HepG2 (cell line): ENCODE results near the gene IKBKE. TPM values are rescaled to one million over a fixed set of nuclear protein-coding genes. Genes with fewer than 3 reads are reported as not detected.

Experiments
- ATAC-seq: fragments of 200-7000 bp; cut with Tn5 transposase; 3 replicates; pipeline ENCODE4 v1.9.1; 2020; ENCODE audit warnings: mild to moderate bottlenecking, moderate library complexity
- BruUV-seq: library from RNA; stranded (reverse); fragments of 400-500 nt; replicated peaks from 2 replicates; lab custom pipeline; 2021; lab: Mats Ljungman, UMichigan
- CTCF ChIA-PET: fragments of 300-600 bp; formaldehyde crosslinking; extraction: SDS; loops from one replicate; lab custom pipeline; 2021; ENCODE audit warnings: low total read pairs, inconsistent platforms, low intra/inter-chr PET ratio; lab: Yijun Ruan, JAX
- POLR2A ChIA-PET: fragments of 350-600 bp; sonication (Branson Sonifier 250); formaldehyde crosslinking; loops from one replicate; lab custom pipeline; 2020; ENCODE audit warnings: antibody characterized with exemption, inconsistent platforms; lab: Yijun Ruan, JAX
- DNase-seq: peaks from one replicate; pipeline ENCODE4 v3.0.0-alpha.2; 2015; ENCODE audit warnings: low spot score
- FAIRE-seq: peaks from 3 replicates; lab custom pipeline; 2011; peaks lifted over from hg19 to GRCh38; lab: Jason Lieb, UNC
- H2AFZ ChIP-seq: one replicate; pipeline ENCODE4 v1.6.1; 2011; ENCODE audit warnings: low read length, inconsistent platforms
- H3K27ac ChIP-seq: fragments of 300-600 bp; 3 replicates; pipeline ENCODE4 v1.8.0; 2011; ENCODE audit warnings: mixed run types, mild to moderate bottlenecking, mixed read lengths, low read length, inconsistent platforms; ENCODE audit not compliant: insufficient read depth; ENCODE audit errors: extremely low read length
- H3K27me3 ChIP-seq, 2 experiments: fragments of 200-600 bp in 1 of 2; 2 replicates in 1 of 2; 3 replicates in 1 of 2; pipeline versions ENCODE4 v1.6.0 to v1.8.0; 2011; ENCODE audit warnings: low read length in 2 of 2, mild to moderate bottlenecking in 2 of 2, moderate library complexity in 2 of 2, inconsistent platforms in 1 of 2; ENCODE audit not compliant: insufficient read depth in 2 of 2, control insufficient read depth in 1 of 2
- H3K36me3 ChIP-seq, 2 experiments: fragments of 200-600 bp in 1 of 2; replicated peaks in 1 of 2; 2 replicates in 1 of 2; 3 replicates in 1 of 2; pipeline versions ENCODE4 v1.5.1 to v1.8.0; 2011; ENCODE audit warnings: low read length in 2 of 2, inconsistent platforms in 1 of 2; ENCODE audit not compliant: insufficient read depth in 2 of 2, control insufficient read depth in 1 of 2
- H3K4me1 ChIP-seq: 2 replicates; pipeline ENCODE4 v1.5.1; 2012; ENCODE audit warnings: low read length, inconsistent platforms; ENCODE audit not compliant: insufficient read depth
- H3K4me2 ChIP-seq: 2 replicates; pipeline ENCODE4 v1.6.0; 2011; ENCODE audit warnings: low read depth, low read length, inconsistent platforms
- H3K4me3 ChIP-seq, 3 experiments: fragments of 200-600 bp in 1 of 3; sonication (generic), shearing (Covaris generic) in 1 of 3; replicated peaks in 1 of 3; 2 replicates each; pipeline ENCODE4 v1.5.1; 2011 to 2016; ENCODE audit warnings: low read length in 3 of 3, inconsistent platforms in 2 of 3, low read depth in 2 of 3, mild to moderate bottlenecking in 2 of 3, control low read depth in 1 of 3, mixed read lengths in 1 of 3; ENCODE audit not compliant: insufficient read depth in 1 of 3
- H3K79me2 ChIP-seq: one replicate; pipeline ENCODE4 v1.6.1; 2011; ENCODE audit warnings: low read length, inconsistent platforms; ENCODE audit not compliant: insufficient read depth
- H3K9ac ChIP-seq: 2 replicates; pipeline ENCODE4 v1.6.0; 2011; ENCODE audit warnings: mild to moderate bottlenecking, low read depth, low read length, inconsistent platforms; ENCODE audit not compliant: insufficient read depth
- H3K9me3 ChIP-seq: 2 replicates; pipeline ENCODE4 v1.5.1; 2012; ENCODE audit warnings: mild to moderate bottlenecking, low read length
- H4K20me1 ChIP-seq: 2 replicates; pipeline ENCODE4 v1.6.0; 2011; ENCODE audit warnings: inconsistent platforms, mild to moderate bottlenecking, low read length, moderate library complexity; ENCODE audit not compliant: insufficient read depth
- ADNP ChIP-seq: sonication (generic); formaldehyde crosslinking; IDR thresholded peaks from 2 replicates; pipeline ENCODE4 v1.4.0; 2020; ENCODE audit warnings: missing genetic modification reagents
- AGO2 ChIP-seq: fragments of 200-400 bp; formaldehyde crosslinking; optimal IDR thresholded peaks from 2 replicates; pipeline ENCODE3; 2017; ENCODE audit warnings: mild to moderate bottlenecking, low read depth, low read length, moderate library complexity
- ASH2L ChIP-seq: fragments of 300-600, 200-600 bp; sonication (generic); IDR thresholded peaks from 2 replicates; pipeline ENCODE4 v1.7.0; 2017; ENCODE audit warnings: low read depth, mild to moderate bottlenecking, moderate library complexity, mixed read lengths, low read length; ENCODE audit not compliant: insufficient read length
- FOXC1 ChIP-seq: sonication (generic); formaldehyde crosslinking; IDR thresholded peaks from 2 replicates; pipeline ENCODE4 v1.8.0; 2022; ENCODE audit warnings: mild to moderate bottlenecking, missing genetic modification reagents, borderline replicate concordance
- GPN1 ChIP-seq: sonication (generic); formaldehyde crosslinking; IDR thresholded peaks from 2 replicates; pipeline ENCODE4 v1.5.1; 2020; ENCODE audit warnings: missing genetic modification reagents, borderline replicate concordance
- KDM5A ChIP-seq: fragments of 200-600 bp; sonication (generic); IDR thresholded peaks from 2 replicates; pipeline ENCODE4 v1.7.0; 2018; ENCODE audit warnings: antibody characterized with exemption, mild to moderate bottlenecking, low read length, borderline replicate concordance
- MTF2 ChIP-seq: sonication (generic); formaldehyde crosslinking; IDR thresholded peaks from 2 replicates; pipeline ENCODE4 v1.5.0; 2020; ENCODE audit warnings: missing genetic modification reagents, borderline replicate concordance
- ZBTB3 ChIP-seq: sonication (generic); formaldehyde crosslinking; IDR thresholded peaks from 2 replicates; pipeline ENCODE4 v1.4.0; 2020; ENCODE audit warnings: low read depth, mild to moderate bottlenecking, moderate library complexity, missing genetic modification reagents, borderline replicate concordance
- WGBS: methylation state at CpG from one replicate; pipeline ENCODE4 v1.1.6; 2017; ENCODE audit warnings: low lambda C conversion rate; 5-methylcytosine and 5-hydroxymethylcytosine counted together
- in situ Hi-C: cut with HindIII; loops from 2 replicates; pipeline ENCODE4 v1.10.0; 2017; ENCODE audit warnings: low pct_unique_long_range_greater_than_20kb; ENCODE audit not compliant: extremely low pct_ligation_motif_present
- intact Hi-C: fragments of 100-400 bp; cut with micrococcal nuclease; formaldehyde crosslinking; loops from one replicate; pipeline ENCODE4 v1.10.0; 2022; ENCODE audit not compliant: unreplicated experiment
- polyA plus RNA-seq, 8 experiments: library from polyadenylated mRNA; depleted of rRNA in 3 of 8; stranded (reverse) in 7 of 8; unstranded in 1 of 8; fragments of >200 nt; fragmentation: Illumina TruSeq in 4 of 8; extraction: Trizol in 4 of 8; gene quantifications; 2 replicates each; pipeline versions ENCODE4 v1.2.1 to v1.2.3, GENCODE V29; 2011 to 2016; ENCODE audit warnings: low read depth in 4 of 8, missing spikeins in 1 of 8, mixed read lengths in 1 of 8; ENCODE audit not compliant: insufficient read depth in 1 of 8
- total RNA-seq, 5 experiments: library from RNA; depleted of rRNA; stranded (reverse); fragments of >200 nt; fragmentation: Illumina TruSeq; extraction: Trizol; gene quantifications; 2 replicates each; pipeline ENCODE4 v1.2.3, GENCODE V29; 2016; ENCODE audit warnings: low read depth in 1 of 5
- TF ChIP-seq, protein P1 (sequence below): sonication (generic); formaldehyde crosslinking; IDR thresholded peaks from 2 replicates; pipeline ENCODE4 v1.5.1; 2020; ENCODE audit warnings: missing genetic modification reagents, mild to moderate bottlenecking, borderline replicate concordance
- TF ChIP-seq, protein P2 (sequence below): sonication (generic); formaldehyde crosslinking; IDR thresholded peaks from 2 replicates; pipeline ENCODE4 v1.5.0; 2020; ENCODE audit warnings: missing genetic modification reagents
- TF ChIP-seq, protein P3 (sequence below): sonication (generic); formaldehyde crosslinking; IDR thresholded peaks from 2 replicates; pipeline ENCODE4 v1.8.1; 2023; ENCODE audit warnings: mild to moderate bottlenecking, missing genetic modification reagents, borderline replicate concordance
- TF ChIP-seq, protein P4 (sequence below): sonication (generic); formaldehyde crosslinking; IDR thresholded peaks from 2 replicates; pipeline ENCODE4 v1.4.0; 2020; ENCODE audit warnings: missing genetic modification reagents
- TF ChIP-seq, protein P5 (sequence below): sonication (generic); formaldehyde crosslinking; IDR thresholded peaks from 2 replicates; pipeline ENCODE4 v1.5.1; 2020; ENCODE audit warnings: mild to moderate bottlenecking, moderate library complexity, missing genetic modification reagents
- TF ChIP-seq, protein P6 (sequence below): sonication (generic); formaldehyde crosslinking; IDR thresholded peaks from 2 replicates; pipeline ENCODE4 v1.5.0; 2020; ENCODE audit warnings: missing genetic modification reagents, mild to moderate bottlenecking, borderline replicate concordance
- TF ChIP-seq, protein P7 (sequence below): sonication (generic); formaldehyde crosslinking; IDR thresholded peaks from 2 replicates; pipeline ENCODE4 v1.5.0; 2020; ENCODE audit warnings: missing genetic modification reagents

The IKBKE gene
- total and polyA plus RNA-seq, 2 of the 13 experiments (the other 11 are each of a cell fraction or from before 2014, with no cell fraction given), result 4.5 to 5.8 TPM

DNA sequence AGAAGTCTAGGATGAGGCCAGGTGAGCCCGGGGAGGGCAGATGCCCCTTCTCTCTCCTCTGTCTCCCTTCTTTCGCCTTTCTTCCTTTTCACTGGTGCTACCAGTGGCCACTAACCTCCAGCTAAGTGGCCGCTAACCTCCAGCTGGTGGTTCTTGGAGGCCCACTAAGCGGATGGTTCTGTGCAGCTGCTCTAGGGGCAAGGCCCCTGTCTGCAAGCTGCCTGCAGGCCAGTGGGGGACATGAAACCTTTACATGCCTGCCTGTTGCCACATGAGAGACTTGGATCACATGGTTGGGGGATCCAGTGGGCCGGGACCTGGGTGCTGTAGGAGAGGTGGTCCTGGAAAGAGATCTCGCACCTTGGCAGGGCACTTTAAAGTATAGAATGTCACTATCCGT is 17.7 kb downstream of the IKBKE start:
- BruUV-seq, result no TSS peak
- POLR2A ChIA-PET, result no interaction called here
- H3K27me3 ChIP-seq, result no peaks in the 10 kb centered on the region
- WGBS, result 91% methylated on average over 6 of the region's 7 CpGs
- H3K79me2 ChIP-seq, result no peaks in the 10 kb centered on the region
- no peak overlapping the region for H3K4me3 ChIP-seq
- FAIRE-seq, result no peak
- in situ Hi-C loops (loop anchor here (5.0 kb wide), 1 partner anchor 94 kb away; no protein-coding TSS in a partner anchor), intact Hi-C loops (no loop called here)
- H3K9ac ChIP-seq, result no peak overlapping the region
- ATAC-seq, result no peak
- no peaks in the 10 kb centered on the region for H3K9me3 ChIP-seq
- no peak for DNase-seq
- peaks cover 4 to 10% of the 10 kb centered on the region in 2 experiments; a peak in 4 of 5 replicates for H3K36me3 ChIP-seq
- no peak overlapping the region for H2AFZ ChIP-seq
- H3K4me2 ChIP-seq, result no peak overlapping the region
- CTCF ChIA-PET, result no interaction called here
- no peak overlapping the region for H3K27ac ChIP-seq
- no peaks in the 10 kb centered on the region for H3K4me1 ChIP-seq
- no peaks in the 10 kb centered on the region for H4K20me1 ChIP-seq
- TF ChIP-seq, protein P1, sequence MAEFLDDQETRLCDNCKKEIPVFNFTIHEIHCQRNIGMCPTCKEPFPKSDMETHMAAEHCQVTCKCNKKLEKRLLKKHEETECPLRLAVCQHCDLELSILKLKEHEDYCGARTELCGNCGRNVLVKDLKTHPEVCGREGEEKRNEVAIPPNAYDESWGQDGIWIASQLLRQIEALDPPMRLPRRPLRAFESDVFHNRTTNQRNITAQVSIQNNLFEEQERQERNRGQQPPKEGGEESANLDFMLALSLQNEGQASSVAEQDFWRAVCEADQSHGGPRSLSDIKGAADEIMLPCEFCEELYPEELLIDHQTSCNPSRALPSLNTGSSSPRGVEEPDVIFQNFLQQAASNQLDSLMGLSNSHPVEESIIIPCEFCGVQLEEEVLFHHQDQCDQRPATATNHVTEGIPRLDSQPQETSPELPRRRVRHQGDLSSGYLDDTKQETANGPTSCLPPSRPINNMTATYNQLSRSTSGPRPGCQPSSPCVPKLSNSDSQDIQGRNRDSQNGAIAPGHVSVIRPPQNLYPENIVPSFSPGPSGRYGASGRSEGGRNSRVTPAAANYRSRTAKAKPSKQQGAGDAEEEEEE (CRISPR knock-in tag), result no peak
- TF ChIP-seq AGO2, result no peak
- TF ChIP-seq KDM5A, result no peak
- TF ChIP-seq ADNP (CRISPR knock-in tag), result no peak
- TF ChIP-seq, protein P2, sequence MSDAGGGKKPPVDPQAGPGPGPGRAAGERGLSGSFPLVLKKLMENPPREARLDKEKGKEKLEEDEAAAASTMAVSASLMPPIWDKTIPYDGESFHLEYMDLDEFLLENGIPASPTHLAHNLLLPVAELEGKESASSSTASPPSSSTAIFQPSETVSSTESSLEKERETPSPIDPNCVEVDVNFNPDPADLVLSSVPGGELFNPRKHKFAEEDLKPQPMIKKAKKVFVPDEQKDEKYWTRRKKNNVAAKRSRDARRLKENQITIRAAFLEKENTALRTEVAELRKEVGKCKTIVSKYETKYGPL, result no peak
- no peak for TF ChIP-seq ASH2L
- TF ChIP-seq, protein P3, sequence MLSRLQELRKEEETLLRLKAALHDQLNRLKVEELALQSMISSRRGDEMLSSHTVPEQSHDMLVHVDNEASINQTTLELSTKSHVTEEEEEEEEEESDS (CRISPR knock-in tag), result no peak
- TF ChIP-seq, protein P4, sequence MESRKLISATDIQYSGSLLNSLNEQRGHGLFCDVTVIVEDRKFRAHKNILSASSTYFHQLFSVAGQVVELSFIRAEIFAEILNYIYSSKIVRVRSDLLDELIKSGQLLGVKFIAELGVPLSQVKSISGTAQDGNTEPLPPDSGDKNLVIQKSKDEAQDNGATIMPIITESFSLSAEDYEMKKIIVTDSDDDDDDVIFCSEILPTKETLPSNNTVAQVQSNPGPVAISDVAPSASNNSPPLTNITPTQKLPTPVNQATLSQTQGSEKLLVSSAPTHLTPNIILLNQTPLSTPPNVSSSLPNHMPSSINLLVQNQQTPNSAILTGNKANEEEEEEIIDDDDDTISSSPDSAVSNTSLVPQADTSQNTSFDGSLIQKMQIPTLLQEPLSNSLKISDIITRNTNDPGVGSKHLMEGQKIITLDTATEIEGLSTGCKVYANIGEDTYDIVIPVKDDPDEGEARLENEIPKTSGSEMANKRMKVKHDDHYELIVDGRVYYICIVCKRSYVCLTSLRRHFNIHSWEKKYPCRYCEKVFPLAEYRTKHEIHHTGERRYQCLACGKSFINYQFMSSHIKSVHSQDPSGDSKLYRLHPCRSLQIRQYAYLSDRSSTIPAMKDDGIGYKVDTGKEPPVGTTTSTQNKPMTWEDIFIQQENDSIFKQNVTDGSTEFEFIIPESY (CRISPR knock-in tag), result no peak
- no peak for TF ChIP-seq GPN1 (CRISPR knock-in tag)
- TF ChIP-seq FOXC1 (CRISPR knock-in tag), result no peak
- TF ChIP-seq, protein P5, sequence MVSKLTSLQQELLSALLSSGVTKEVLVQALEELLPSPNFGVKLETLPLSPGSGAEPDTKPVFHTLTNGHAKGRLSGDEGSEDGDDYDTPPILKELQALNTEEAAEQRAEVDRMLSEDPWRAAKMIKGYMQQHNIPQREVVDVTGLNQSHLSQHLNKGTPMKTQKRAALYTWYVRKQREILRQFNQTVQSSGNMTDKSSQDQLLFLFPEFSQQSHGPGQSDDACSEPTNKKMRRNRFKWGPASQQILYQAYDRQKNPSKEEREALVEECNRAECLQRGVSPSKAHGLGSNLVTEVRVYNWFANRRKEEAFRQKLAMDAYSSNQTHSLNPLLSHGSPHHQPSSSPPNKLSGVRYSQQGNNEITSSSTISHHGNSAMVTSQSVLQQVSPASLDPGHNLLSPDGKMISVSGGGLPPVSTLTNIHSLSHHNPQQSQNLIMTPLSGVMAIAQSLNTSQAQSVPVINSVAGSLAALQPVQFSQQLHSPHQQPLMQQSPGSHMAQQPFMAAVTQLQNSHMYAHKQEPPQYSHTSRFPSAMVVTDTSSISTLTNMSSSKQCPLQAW, result no peak
- no peak for TF ChIP-seq MTF2 (CRISPR knock-in tag)
- TF ChIP-seq, protein P6, sequence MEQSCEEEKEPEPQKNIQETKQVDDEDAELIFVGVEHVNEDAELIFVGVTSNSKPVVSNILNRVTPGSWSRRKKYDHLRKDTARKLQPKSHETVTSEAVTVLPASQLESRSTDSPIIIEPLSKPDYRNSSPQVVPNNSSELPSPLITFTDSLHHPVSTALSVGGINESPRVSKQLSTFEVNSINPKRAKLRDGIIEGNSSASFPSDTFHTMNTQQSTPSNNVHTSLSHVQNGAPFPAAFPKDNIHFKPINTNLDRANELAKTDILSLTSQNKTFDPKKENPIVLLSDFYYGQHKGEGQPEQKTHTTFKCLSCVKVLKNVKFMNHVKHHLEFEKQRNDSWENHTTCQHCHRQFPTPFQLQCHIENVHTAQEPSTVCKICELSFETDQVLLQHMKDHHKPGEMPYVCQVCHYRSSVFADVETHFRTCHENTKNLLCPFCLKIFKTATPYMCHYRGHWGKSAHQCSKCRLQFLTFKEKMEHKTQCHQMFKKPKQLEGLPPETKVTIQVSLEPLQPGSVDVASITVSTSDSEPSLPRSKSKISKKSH, result no peak
- TF ChIP-seq, protein P7, sequence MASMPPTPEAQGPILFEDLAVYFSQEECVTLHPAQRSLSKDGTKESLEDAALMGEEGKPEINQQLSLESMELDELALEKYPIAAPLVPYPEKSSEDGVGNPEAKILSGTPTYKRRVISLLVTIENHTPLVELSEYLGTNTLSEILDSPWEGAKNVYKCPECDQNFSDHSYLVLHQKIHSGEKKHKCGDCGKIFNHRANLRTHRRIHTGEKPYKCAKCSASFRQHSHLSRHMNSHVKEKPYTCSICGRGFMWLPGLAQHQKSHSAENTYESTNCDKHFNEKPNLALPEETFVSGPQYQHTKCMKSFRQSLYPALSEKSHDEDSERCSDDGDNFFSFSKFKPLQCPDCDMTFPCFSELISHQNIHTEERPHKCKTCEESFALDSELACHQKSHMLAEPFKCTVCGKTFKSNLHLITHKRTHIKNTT (CRISPR knock-in tag), result no peak
- no peak for TF ChIP-seq ZBTB3 (CRISPR knock-in tag)
